ENCODE data around the gene RRAGB.
"Not testable (repeated sequence)": the region's sequence is repeated elsewhere in the genome, so short reads cannot be mapped to it uniquely, and the experiment has no call there.

RRAGB gene

GRCh38 chrX:55717521-55718497, at the start of gene RRAGB:
Gene RRAGB, plus strand, starts transcription at chrX:55717749. Its CDS starts 579 bp downstream, at chrX:55718328.
- Histone ChIP-seq H3K27me3 (ENCODE audit: control insufficient read depth in 1 of 2, insufficient read depth in 2 of 2, low read length in 2 of 2) (no peaks in the 10 kb centered on the region), H3K9me3 (ENCODE audit: control insufficient read depth in 1 of 2, low read length in 2 of 2) (no peaks in the 10 kb centered on the region), H3K36me3 (ENCODE audit: control insufficient read depth in 1 of 2, insufficient read depth in 2 of 2, low read length in 2 of 2) (peaks cover 10 to 13% of the 10 kb centered on the region in 2 donors), H3K9ac (ENCODE audit: low read depth in 1 of 2, low read length in 2 of 2) (peak within 1 kb of the TSS; percentile 85 to 88), H3K4me3 (ENCODE audit: low read depth in 1 of 2, low read length in 2 of 2) (peak within 1 kb of the TSS; percentile 83 to 84), H3K27ac (ENCODE audit: low read depth, low read length) (peak within 1 kb of the TSS; percentile 84), H3K4me1 (ENCODE audit: control insufficient read depth in 1 of 2, insufficient read depth in 2 of 2, low read length in 2 of 2) (peaks cover 10 to 13% of the 10 kb centered on the region in 2 donors)

- Histone ChIP-seq H3K9me3 (ENCODE audit: control insufficient read depth in 1 of 2, low read length in 2 of 2) (no peaks in the 10 kb centered on the region), H3K27ac (ENCODE audit: low read depth, low read length) (no peak overlapping the region), H3K36me3 (ENCODE audit: control insufficient read depth in 1 of 2, insufficient read depth in 2 of 2, low read length in 2 of 2) (no peaks in the 10 kb centered on the region), H3K9ac (ENCODE audit: low read depth in 1 of 2, low read length in 2 of 2) (no peak overlapping the region), H3K4me1 (ENCODE audit: control insufficient read depth in 1 of 2, insufficient read depth in 2 of 2, low read length in 2 of 2) (no peaks in the 10 kb centered on the region), H3K27me3 (ENCODE audit: control insufficient read depth in 1 of 2, insufficient read depth in 2 of 2, low read length in 2 of 2) (no peaks in the 10 kb centered on the region), H3K4me3 (ENCODE audit: low read depth in 1 of 2, low read length in 2 of 2) (no peak overlapping the region)
Measured at GRCh38 chrX:55668084-55668483, 49.5 kb upstream of the RRAGB start.

GRCh38 chrX:55688579-55688978, 29.0 kb upstream of the RRAGB start:
- H3K36me3 ChIP-seq (ENCODE audit: control insufficient read depth in 1 of 2, insufficient read depth in 2 of 2, low read length in 2 of 2); H3K4me1 ChIP-seq (ENCODE audit: control insufficient read depth in 1 of 2, insufficient read depth in 2 of 2, low read length in 2 of 2); H3K27ac ChIP-seq (ENCODE audit: low read depth, low read length); H3K9ac ChIP-seq (ENCODE audit: low read depth in 1 of 2, low read length in 2 of 2); H3K9me3 ChIP-seq (ENCODE audit: control insufficient read depth in 1 of 2, low read length in 2 of 2); H3K27me3 ChIP-seq (ENCODE audit: control insufficient read depth in 1 of 2, insufficient read depth in 2 of 2, low read length in 2 of 2); H3K4me3 ChIP-seq (ENCODE audit: low read depth in 1 of 2, low read length in 2 of 2): not testable (repeated sequence)

- Histone ChIP-seq H3K4me1 (ENCODE audit: control insufficient read depth in 1 of 2, insufficient read depth in 2 of 2, low read length in 2 of 2) (no peaks in the 10 kb centered on the region), H3K9me3 (ENCODE audit: control insufficient read depth in 1 of 2, low read length in 2 of 2) (no peaks in the 10 kb centered on the region), H3K36me3 (ENCODE audit: control insufficient read depth in 1 of 2, insufficient read depth in 2 of 2, low read length in 2 of 2) (no peaks in the 10 kb centered on the region), H3K4me3 (ENCODE audit: low read depth in 1 of 2, low read length in 2 of 2) (no peak overlapping the region), H3K27ac (ENCODE audit: low read depth, low read length) (no peak overlapping the region), H3K9ac (ENCODE audit: low read depth in 1 of 2, low read length in 2 of 2) (no peak overlapping the region), H3K27me3 (ENCODE audit: control insufficient read depth in 1 of 2, insufficient read depth in 2 of 2, low read length in 2 of 2) (no peaks in the 10 kb centered on the region)
Measured at GRCh38 chrX:55695227-55696018, 22.1 kb upstream of the RRAGB start.

GRCh38 chrX:55697381-55697780, 20.2 kb upstream of the RRAGB start:
- no peaks in the 10 kb centered on the region for H3K9me3 ChIP-seq (ENCODE audit: control insufficient read depth in 1 of 2, low read length in 2 of 2)
- H3K27ac ChIP-seq (ENCODE audit: low read depth, low read length), result no peak overlapping the region
- no peak overlapping the region for H3K9ac ChIP-seq (ENCODE audit: low read depth in 1 of 2, low read length in 2 of 2)
- no peaks in the 10 kb centered on the region for H3K27me3 ChIP-seq (ENCODE audit: control insufficient read depth in 1 of 2, insufficient read depth in 2 of 2, low read length in 2 of 2)
- no peaks in the 10 kb centered on the region for H3K4me1 ChIP-seq (ENCODE audit: control insufficient read depth in 1 of 2, insufficient read depth in 2 of 2, low read length in 2 of 2)
- no peaks in the 10 kb centered on the region for H3K36me3 ChIP-seq (ENCODE audit: control insufficient read depth in 1 of 2, insufficient read depth in 2 of 2, low read length in 2 of 2)
- no peak overlapping the region for H3K4me3 ChIP-seq (ENCODE audit: low read depth in 1 of 2, low read length in 2 of 2)

GRCh38 chrX:55702671-55703070, 14.9 kb upstream of the RRAGB start:
- Histone ChIP-seq H3K9ac (ENCODE audit: low read depth in 1 of 2, low read length in 2 of 2) (no peak overlapping the region), H3K4me3 (ENCODE audit: low read depth in 1 of 2, low read length in 2 of 2) (no peak overlapping the region), H3K27me3 (ENCODE audit: control insufficient read depth in 1 of 2, insufficient read depth in 2 of 2, low read length in 2 of 2) (no peaks in the 10 kb centered on the region), H3K27ac (ENCODE audit: low read depth, low read length) (no peak overlapping the region), H3K9me3 (ENCODE audit: control insufficient read depth in 1 of 2, low read length in 2 of 2) (no peaks in the 10 kb centered on the region), H3K4me1 (ENCODE audit: control insufficient read depth in 1 of 2, insufficient read depth in 2 of 2, low read length in 2 of 2) (no peaks in the 10 kb centered on the region), H3K36me3 (ENCODE audit: control insufficient read depth in 1 of 2, insufficient read depth in 2 of 2, low read length in 2 of 2) (no peaks in the 10 kb centered on the region)

GRCh38 chrX:55703436-55703835, 14.1 kb upstream of the RRAGB start:
- not testable (repeated sequence) for H3K36me3 ChIP-seq (ENCODE audit: control insufficient read depth in 1 of 2, insufficient read depth in 2 of 2, low read length in 2 of 2); H3K4me1 ChIP-seq (ENCODE audit: control insufficient read depth in 1 of 2, insufficient read depth in 2 of 2, low read length in 2 of 2); H3K27me3 ChIP-seq (ENCODE audit: control insufficient read depth in 1 of 2, insufficient read depth in 2 of 2, low read length in 2 of 2); H3K27ac ChIP-seq (ENCODE audit: low read depth, low read length); H3K9ac ChIP-seq (ENCODE audit: low read depth in 1 of 2, low read length in 2 of 2); H3K9me3 ChIP-seq (ENCODE audit: control insufficient read depth in 1 of 2, low read length in 2 of 2); H3K4me3 ChIP-seq (ENCODE audit: low read depth in 1 of 2, low read length in 2 of 2)

GRCh38 chrX:55705066-55705465, 12.5 kb upstream of the RRAGB start:
- not testable (repeated sequence) for H3K27me3 ChIP-seq (ENCODE audit: control insufficient read depth in 1 of 2, insufficient read depth in 2 of 2, low read length in 2 of 2); H3K27ac ChIP-seq (ENCODE audit: low read depth, low read length); H3K36me3 ChIP-seq (ENCODE audit: control insufficient read depth in 1 of 2, insufficient read depth in 2 of 2, low read length in 2 of 2); H3K4me1 ChIP-seq (ENCODE audit: control insufficient read depth in 1 of 2, insufficient read depth in 2 of 2, low read length in 2 of 2); H3K4me3 ChIP-seq (ENCODE audit: low read depth in 1 of 2, low read length in 2 of 2); H3K9me3 ChIP-seq (ENCODE audit: control insufficient read depth in 1 of 2, low read length in 2 of 2); H3K9ac ChIP-seq (ENCODE audit: low read depth in 1 of 2, low read length in 2 of 2)

- Histone ChIP-seq H3K4me3 (ENCODE audit: low read depth in 1 of 2, low read length in 2 of 2) (no peak overlapping the region), H3K27me3 (ENCODE audit: control insufficient read depth in 1 of 2, insufficient read depth in 2 of 2, low read length in 2 of 2) (no peaks in the 10 kb centered on the region), H3K9me3 (ENCODE audit: control insufficient read depth in 1 of 2, low read length in 2 of 2) (peaks cover 0 to 3% of the 10 kb centered on the region in 2 donors), H3K27ac (ENCODE audit: low read depth, low read length) (no peak overlapping the region), H3K9ac (ENCODE audit: low read depth in 1 of 2, low read length in 2 of 2) (no peak overlapping the region), H3K36me3 (ENCODE audit: control insufficient read depth in 1 of 2, insufficient read depth in 2 of 2, low read length in 2 of 2) (no peaks in the 10 kb centered on the region), H3K4me1 (ENCODE audit: control insufficient read depth in 1 of 2, insufficient read depth in 2 of 2, low read length in 2 of 2) (no peaks in the 10 kb centered on the region)
Measured at GRCh38 chrX:55709735-55710134, 7.8 kb upstream of the RRAGB start.

- H3K4me3 ChIP-seq (ENCODE audit: low read depth in 1 of 2, low read length in 2 of 2), result no peak overlapping the region
- H3K4me1 ChIP-seq (ENCODE audit: control insufficient read depth in 1 of 2, insufficient read depth in 2 of 2, low read length in 2 of 2), result no peaks in the 10 kb centered on the region
- no peaks in the 10 kb centered on the region for H3K27me3 ChIP-seq (ENCODE audit: control insufficient read depth in 1 of 2, insufficient read depth in 2 of 2, low read length in 2 of 2)
- no peaks in the 10 kb centered on the region for H3K36me3 ChIP-seq (ENCODE audit: control insufficient read depth in 1 of 2, insufficient read depth in 2 of 2, low read length in 2 of 2)
- H3K27ac ChIP-seq (ENCODE audit: low read depth, low read length), result no peak overlapping the region
- H3K9ac ChIP-seq (ENCODE audit: low read depth in 1 of 2, low read length in 2 of 2), result no peak overlapping the region
- H3K9me3 ChIP-seq (ENCODE audit: control insufficient read depth in 1 of 2, low read length in 2 of 2), result peaks cover 0 to 3% of the 10 kb centered on the region in 2 donors
Measured at GRCh38 chrX:55710701-55711100, 6.8 kb upstream of the RRAGB start.

Measured in duodenal mucosa (tissue), 2 donors.